Tibial nerve (tissue), 3 donors: ENCODE data around the gene CASQ1.

Experiments
- CTCF ChIP-seq, 5 experiments: fragments of 200-600 bp in 3 of 5; fragments of 450-650 bp in 2 of 5; sonication (generic) in 3 of 5; IDR thresholded peaks; one replicate each; pipeline ENCODE4 v1.5.1; 2016 to 2019; ENCODE audit warnings: antibody characterized with exemption in 5 of 5, mild to moderate bottlenecking in 3 of 5, moderate library complexity in 2 of 5
- POLR2A ChIP-seq, 2 donors: fragments of 450-650 bp; IDR thresholded peaks; one replicate each; pipeline ENCODE4 v1.6.1; 2017; ENCODE audit warnings: antibody characterized with exemption in 2 of 2, mild to moderate bottlenecking in 2 of 2, moderate library complexity in 2 of 2

- TF ChIP-seq CTCF (IDR thresholded peaks at IDR 0.05) (no peak), POLR2A (IDR thresholded peaks at IDR 0.05) (no peak)
Observed at GRCh38 chr1:160217481-160218051, 27.2 kb downstream of the CASQ1 start.
